Embryonic facial prominence (tissue), 1 donor: ENCODE data around the gene GMPR.

Experiments used
- DNase-seq: peaks from one replicate; pipeline ENCODE4 v3.0.0-alpha.2; 2016; ENCODE audit errors: extremely low spot score

GMPR gene

DNA sequence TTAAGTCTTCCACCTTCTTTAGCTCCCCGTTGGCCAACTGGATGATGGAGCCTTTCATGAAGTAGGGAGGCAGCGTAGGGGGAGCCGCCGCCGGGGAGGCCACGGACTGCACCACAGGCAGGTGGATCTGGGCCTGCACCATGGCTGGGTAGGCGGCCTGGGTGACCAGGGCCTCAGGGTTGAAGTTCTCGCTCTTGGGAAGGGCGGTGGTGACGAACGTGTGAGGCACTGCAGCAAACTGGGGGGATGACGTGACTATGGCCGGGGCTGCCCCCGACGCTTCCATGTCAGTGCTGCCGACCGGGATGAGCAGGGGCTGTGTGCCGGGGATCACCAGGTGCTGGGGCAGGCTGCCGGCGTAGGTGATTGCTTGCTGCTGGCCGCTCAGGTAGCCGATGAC, 88.1 kb downstream of the GMPR start:
- DNase-seq = no peak

DNA sequence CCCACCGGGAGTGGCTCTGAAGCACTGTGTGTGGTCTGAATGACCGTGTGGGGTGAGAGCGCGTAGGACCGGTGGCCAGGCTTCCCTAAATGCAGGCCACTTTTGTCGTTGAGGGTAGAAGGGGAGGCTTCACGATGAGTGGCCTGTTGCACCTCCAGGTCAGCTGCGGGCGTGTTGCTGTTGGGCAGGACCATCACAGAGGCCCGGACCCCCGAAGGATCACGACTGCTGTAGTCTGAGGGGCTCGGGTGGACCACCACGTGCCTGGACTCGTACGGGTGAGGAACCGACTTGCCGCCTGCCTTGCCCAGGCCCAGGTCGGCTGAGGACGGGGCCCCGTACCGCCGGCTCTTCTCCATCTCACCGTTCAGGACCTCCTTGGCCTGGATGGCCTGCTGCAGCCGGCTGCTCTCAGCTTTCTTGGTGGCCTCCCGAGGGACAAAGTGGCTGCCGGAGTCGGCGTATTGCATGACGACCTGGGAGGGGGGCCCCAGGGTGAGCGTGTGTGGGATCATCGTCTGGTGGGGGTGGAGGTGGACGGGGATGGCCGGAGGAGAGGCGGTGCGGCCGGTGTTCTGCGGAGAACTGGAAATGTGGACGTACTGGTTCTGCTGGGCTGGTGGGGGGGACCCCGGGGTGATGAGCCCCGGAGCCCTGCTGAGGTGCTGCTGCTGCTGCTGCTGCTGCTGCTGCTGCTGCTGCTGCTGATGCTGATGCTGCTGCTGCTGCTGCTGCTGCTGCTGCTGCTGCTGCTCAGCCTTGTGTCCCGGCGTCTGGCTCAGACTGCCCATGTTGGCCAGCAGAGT, 88.8 kb downstream of the GMPR start:
- DNase-seq = no peak

DNA sequence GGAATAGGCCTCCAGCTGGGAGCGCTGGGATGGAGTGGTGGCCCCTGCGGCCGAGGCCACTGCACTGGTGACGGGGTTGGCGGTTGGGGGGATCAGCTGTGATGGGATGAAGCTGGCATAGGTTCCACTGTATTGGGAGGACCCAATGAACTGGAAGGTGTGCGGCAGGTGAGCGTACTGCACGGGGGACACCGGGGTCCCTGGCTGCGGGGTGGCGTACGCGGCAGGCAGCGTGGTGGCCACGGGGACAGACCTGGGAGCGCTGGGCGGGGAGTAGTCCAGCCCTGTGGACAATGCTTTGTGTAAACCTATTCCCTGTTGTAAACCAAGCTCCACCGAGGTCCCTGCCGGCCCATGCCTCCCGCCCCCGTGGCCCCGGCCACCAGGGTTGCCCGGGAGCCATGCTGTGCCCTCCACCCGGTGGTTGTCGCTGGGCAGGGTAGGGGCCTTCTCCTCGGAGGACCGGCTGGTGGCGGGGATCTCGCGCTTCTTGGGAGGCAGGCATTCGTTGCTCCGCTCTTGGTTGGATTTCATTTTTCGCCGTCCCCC, 89.5 kb downstream of the GMPR start:
- no peak for DNase-seq

DNA sequence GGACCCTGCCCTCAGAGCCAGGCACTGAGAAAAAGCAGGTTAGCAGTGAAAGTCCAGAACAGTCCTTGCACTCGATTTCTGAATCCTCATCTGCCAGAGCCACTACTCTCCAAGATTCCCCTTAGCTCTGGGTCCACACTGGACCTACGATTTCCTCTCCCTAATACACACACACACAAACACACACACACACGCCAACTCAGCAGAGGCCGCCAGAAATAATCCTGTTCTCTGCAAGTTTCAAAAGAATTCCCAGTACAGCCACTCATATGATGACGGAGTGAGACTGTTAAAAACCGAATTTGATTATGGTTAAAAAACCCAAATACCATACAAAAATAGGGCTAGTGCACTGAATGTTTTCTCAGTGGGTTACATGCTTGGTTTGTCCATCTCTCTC, 90.8 kb downstream of the GMPR start:
- no peak for DNase-seq

DNA sequence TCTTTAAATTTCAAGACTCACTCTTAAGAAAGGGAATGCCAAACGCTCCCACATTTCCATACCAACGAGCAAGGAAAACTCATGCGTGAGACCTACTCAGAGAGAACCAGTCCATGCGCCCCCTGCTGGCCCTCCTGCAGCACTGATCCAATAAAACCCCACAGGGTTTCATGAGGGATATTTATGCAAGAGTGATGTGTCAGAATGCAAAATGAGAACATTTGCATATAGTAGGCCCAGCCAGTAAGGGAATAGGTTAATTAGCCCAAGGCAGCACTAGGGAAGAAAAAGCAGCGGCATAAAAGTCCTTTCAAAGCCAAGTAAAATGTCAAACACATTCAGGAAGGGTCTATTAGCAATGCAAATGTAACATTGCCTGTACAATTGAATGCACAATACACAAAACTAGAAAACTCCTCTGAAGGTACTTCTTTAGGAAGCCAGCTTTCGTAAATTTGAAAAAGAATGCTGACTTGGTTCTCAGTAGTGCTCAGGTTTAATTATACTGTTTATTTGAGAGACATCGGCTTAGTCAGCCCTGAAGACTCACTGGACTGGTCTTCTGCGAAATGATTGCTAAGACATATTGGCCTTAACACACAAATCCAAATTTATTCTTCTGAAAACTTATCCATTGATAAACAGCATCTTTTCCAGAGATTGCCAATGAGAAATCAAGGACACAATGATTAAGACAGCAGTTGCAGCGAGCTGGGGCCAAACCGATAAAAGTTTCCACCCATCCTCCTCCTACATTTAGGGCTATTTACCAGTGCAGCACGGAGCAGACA, 93.2 kb downstream of the GMPR start:
- DNase-seq = no peak

DNA sequence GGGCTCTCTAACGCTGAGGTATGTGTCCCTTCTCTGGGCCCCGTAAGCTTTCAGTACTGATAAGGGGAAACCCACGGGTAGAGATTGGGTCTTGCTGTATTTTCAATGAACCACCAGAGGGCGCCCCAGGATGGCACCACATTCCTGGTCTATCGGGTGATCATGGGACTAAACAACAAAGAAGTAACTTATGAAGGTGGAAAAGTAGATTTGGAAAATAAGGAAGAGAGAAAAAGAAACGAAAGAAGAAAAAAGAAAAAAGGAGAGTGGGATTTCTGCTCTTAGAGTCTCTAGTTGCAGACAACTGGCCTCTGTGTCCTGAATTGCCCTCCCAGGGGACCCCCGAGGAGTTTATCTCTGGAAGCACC, 93.8 kb downstream of the GMPR start:
- no peak for DNase-seq

DNA sequence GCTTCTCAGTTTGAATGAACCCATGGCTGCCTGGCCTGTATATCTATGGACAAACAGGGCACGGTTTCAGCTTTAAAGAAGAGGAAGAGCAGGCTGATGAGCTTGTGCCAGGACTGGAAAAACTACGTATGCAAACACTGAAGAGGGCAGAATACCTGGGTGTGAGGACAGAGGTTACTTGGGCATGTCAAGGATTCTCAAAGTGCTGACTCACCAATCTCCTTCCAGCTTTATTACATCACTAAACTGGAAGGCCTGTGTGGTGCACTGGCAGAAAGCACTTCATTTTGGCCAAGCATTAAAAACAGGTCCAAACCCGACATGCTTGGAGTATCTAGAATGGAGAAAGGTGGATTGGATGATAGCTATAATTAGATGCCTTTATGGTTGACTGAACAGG, 95.2 kb downstream of the GMPR start:
- DNase-seq = no peak

DNA sequence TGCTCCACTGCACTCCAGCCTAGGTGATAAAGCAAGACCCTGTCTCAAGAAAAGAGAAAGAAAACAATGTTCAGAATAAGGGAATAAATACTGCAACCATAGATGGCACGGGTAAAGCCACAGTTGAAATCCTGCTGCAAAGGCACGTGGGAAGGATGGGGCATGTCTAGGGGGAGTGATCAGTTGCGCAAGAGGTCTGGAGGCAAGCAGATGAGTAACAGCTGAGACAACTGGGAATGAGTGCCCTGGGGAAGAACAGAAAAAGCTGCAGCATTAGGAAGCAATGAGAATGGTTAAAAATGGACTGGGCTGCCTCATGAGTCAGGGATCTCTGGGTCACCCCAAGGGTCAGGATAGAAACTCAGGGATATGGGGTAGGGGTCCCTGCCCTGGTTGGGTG, 96.3 kb downstream of the GMPR start:
- DNase-seq = no peak

- DNase-seq = no peak
These were observed 96.8 kb downstream of the GMPR start for GRCh38 chr6:16335176-16335575.

DNA sequence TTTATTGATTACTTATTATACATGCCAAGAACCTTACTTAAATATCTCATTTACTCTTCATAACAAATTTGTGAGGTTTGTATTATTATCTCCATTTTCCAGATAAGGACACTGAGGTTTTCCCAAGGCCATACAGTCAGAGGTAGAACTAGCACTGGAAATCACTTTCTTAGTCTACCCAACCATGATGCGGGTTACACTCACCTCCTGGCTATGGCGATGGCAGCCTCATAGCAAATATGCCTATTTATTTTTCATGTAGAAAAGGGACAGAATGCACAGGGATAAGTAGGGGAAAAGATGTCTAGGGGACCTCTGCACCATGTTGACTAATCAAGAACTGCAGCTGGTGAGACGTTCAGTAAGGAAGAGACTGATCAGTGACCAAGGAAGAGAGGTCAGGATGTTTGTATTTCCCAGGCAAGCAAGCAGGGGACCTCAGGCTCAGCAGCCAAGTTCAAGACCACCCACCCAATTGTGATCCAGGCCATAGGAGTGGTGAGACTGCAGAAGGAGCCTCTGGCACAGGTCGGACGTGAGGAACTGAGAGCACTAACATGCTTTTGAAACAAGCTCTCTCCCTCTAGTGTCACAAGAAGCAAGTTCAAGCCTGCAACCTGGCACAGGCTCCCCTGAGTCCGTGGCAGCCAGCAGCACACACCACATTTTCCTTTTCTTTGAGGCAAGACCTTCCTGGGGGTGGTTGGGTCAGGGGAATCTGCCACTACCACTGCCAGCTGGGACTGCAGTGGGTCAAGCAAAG, 97.8 kb downstream of the GMPR start:
- no peak for DNase-seq

GRCh38 chr6:16336911-16337294, 98.5 kb downstream of the GMPR start:
- no peak for DNase-seq

- peak; percentile 83 for DNase-seq
These were observed 99.0 kb downstream of the GMPR start for GRCh38 chr6:16337295-16337975.

- DNase-seq = no peak
These were observed 100.3 kb downstream of the GMPR start for GRCh38 chr6:16338577-16339264.

DNA sequence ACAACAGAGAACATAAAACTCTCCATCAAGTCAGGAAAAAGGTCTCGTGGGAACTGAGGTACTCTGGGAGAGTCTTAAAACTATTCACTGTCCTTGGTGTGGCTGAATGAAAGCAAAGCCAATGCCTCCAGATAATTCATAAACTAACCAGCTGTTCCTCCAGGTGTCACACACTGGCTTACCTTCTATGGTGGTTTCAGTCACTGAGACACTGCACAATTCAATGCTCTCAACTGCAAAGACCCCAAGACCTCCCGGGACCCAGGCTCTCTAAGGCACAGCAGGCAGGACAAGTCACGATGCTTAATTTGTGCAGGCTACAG, 100.8 kb downstream of the GMPR start:
- DNase-seq = no peak

GRCh38 chr6:16343593-16343992, 105.2 kb downstream of the GMPR start:
- no peak for DNase-seq

DNA sequence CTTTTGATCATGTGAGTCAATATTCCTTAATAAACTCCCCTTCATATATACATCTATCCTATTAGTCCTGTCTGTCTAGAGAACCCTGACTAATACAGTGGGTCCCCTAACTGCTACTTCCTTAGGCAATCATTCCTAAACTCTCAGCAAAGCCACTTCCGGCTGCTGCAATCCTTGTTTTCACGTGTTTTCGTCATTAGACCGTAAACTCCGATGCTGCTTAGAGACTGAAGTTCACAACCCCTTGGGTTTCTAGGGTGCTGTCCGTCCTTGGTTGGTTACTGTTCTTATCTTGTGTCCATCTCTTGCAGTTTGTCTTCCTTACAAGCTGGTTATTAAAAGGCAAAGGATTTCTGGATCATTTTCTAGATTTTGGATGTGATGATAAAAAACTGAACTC, 106.4 kb downstream of the GMPR start:
- DNase-seq = no peak
